Measurements from ENCODE around the gene TAF1D. TPM values are rescaled to one million over a fixed set of nuclear protein-coding genes. Genes with fewer than 3 reads are reported as not detected.

The TAF1D gene
- total and polyA plus RNA-seq, 2 donors (not counting 3 experiments of a cell fraction or from before 2014, with no cell fraction given) = 60.7 to 181 TPM

DNA sequence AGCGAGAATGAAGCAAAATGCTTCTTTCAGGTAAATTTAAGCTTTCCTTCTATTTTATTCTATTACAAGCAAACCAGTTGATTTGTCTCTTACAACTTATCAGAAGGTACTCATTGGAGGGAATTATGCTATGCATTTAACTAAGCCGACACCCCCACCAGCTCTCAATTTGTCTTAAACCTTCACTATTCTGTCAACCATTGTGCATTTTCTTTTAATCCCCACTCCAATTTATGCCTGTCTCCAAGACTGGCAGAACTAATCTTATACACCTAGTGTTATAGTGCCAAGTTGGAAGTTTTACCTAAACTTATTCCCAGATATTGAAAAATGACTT is 12.5 kb downstream of the TAF1D start:
- dilution Hi-C loops (cut with MboI; ENCODE audit: extremely low pct_ligation_motif_present, low sequenced_read_pairs) = no loop called here
- POLR2A ChIA-PET = no interaction called here
- FAIRE-seq = no peak

More for the DNA sequence above, 12.5 kb downstream of the TAF1D start:
- Histone ChIP-seq H3K4me2 (ENCODE audit: insufficient read depth, low read length) (no peak overlapping the region), H3K79me2 (ENCODE audit: control insufficient read depth, insufficient read depth, low read length) (peaks cover 13% of the 10 kb centered on the region), H3K9me1 (replicated peaks; ENCODE audit: control insufficient read depth, extremely low read depth, insufficient read depth, low read length) (no peaks in the 10 kb centered on the region), H3K27ac (ENCODE audit: insufficient read depth, low read depth, low read length) (no peak overlapping the region), H3K4me3 (replicated peaks in 1 of 3; ENCODE audit: insufficient read depth in 1 of 3, low read depth in 1 of 3, low read length in 3 of 3) (no peak overlapping the region), H3K36me3 (ENCODE audit: control insufficient read depth in 2 of 2, extremely low read depth in 1 of 2, insufficient read depth in 2 of 2, low read length in 2 of 2) (peaks cover 21 to 60% of the 10 kb centered on the region in 2 experiments), H3K27me3 (ENCODE audit: control insufficient read depth in 2 of 2, insufficient read depth in 2 of 2, low read length in 2 of 2) (no peaks in the 10 kb centered on the region), H3K9ac (replicated peaks; ENCODE audit: extremely low read depth, insufficient read depth, low read length) (no peak overlapping the region), H2AFZ (ENCODE audit: low read depth, low read length) (no peak overlapping the region), H4K20me1 (replicated peaks; ENCODE audit: control insufficient read depth, extremely low read depth, insufficient read depth, low read length) (peaks cover 3% of the 10 kb centered on the region), H3K4me1 (ENCODE audit: control insufficient read depth, extremely low read depth, insufficient read depth, low read length) (no peaks in the 10 kb centered on the region), H3K9me3 (replicated peaks; ENCODE audit: control insufficient read depth, insufficient read depth, low read length) (no peaks in the 10 kb centered on the region)
- intact Hi-C loops (cut with micrococcal nuclease) = no loop called here
- TF ChIP-seq FOS (IDR thresholded peaks at IDR 0.05; ENCODE audit: borderline replicate concordance, insufficient read depth, low read length) = no peak
- TF ChIP-seq, protein P1, sequence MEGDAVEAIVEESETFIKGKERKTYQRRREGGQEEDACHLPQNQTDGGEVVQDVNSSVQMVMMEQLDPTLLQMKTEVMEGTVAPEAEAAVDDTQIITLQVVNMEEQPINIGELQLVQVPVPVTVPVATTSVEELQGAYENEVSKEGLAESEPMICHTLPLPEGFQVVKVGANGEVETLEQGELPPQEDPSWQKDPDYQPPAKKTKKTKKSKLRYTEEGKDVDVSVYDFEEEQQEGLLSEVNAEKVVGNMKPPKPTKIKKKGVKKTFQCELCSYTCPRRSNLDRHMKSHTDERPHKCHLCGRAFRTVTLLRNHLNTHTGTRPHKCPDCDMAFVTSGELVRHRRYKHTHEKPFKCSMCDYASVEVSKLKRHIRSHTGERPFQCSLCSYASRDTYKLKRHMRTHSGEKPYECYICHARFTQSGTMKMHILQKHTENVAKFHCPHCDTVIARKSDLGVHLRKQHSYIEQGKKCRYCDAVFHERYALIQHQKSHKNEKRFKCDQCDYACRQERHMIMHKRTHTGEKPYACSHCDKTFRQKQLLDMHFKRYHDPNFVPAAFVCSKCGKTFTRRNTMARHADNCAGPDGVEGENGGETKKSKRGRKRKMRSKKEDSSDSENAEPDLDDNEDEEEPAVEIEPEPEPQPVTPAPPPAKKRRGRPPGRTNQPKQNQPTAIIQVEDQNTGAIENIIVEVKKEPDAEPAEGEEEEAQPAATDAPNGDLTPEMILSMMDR (IDR thresholded peaks at IDR 0.05; ENCODE audit: extremely low read depth in 1 of 2, insufficient read depth in 1 of 2, low read depth in 1 of 2, low read length in 2 of 2) = no peak
- TF ChIP-seq POLR2AphosphoS5 (IDR thresholded peaks at IDR 0.05; ENCODE audit: insufficient read depth, low read depth, low read length) = no peak
- TF ChIP-seq, protein P2, sequence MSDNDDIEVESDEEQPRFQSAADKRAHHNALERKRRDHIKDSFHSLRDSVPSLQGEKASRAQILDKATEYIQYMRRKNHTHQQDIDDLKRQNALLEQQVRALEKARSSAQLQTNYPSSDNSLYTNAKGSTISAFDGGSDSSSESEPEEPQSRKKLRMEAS (IDR thresholded peaks at IDR 0.05; ENCODE audit: insufficient read depth, insufficient read length) = no peak
- TF ChIP-seq POLR2A (IDR thresholded peaks at IDR 0.05; ENCODE audit: low read depth, low read length) = no peak
- no peak for TF ChIP-seq GATA2 (IDR thresholded peaks at IDR 0.05; ENCODE audit: insufficient read depth, insufficient read length, low read depth, low read length)
- no peak for TF ChIP-seq JUN (IDR thresholded peaks at IDR 0.05; ENCODE audit: borderline replicate concordance, insufficient read depth, insufficient read length, low read depth)
- no peak for TF ChIP-seq MYC (IDR thresholded peaks at IDR 0.05; ENCODE audit: low read depth, low read length)
- no peak for TF ChIP-seq EZH2 (IDR thresholded peaks at IDR 0.05; ENCODE audit: borderline replicate concordance, low read depth, low read length, severe bottlenecking)
- no TSS peak for BruUV-seq (replicated peaks)
- CTCF ChIA-PET = no interaction called here
- DNase-seq (ENCODE audit: low read depth, low spot score) = no peak
